ENCODE measurements around the gene WWTR1. TPM values are rescaled to one million over a fixed set of nuclear protein-coding genes. Genes with fewer than 3 reads are reported as not detected.

The WWTR1 gene
- total RNA-seq, 1 experiment from 2014 or later = 79.7 TPM

GRCh38 chr3:149577801-149578200 is 80.0 kb downstream of the WWTR1 start:
- no TSS peak for BruUV-seq (replicated peaks)
- peak overlapping the region; percentile 99 for H3K27ac ChIP-seq (ENCODE audit: low read length)
- ChIA-PET CTCF (no interaction called here), POLR2A (ENCODE audit: unreplicated experiment) (no interaction called here)
- H3K79me2 ChIP-seq (ENCODE audit: low read length) = peaks cover 52% of the 10 kb centered on the region
- H4K20me1 ChIP-seq (ENCODE audit: low read length) = no peaks in the 10 kb centered on the region
- H3K36me3 ChIP-seq (ENCODE audit: low read depth, low read length) = no peaks in the 10 kb centered on the region
- H3K9ac ChIP-seq (ENCODE audit: low read length) = peak overlapping the region; percentile 97
- no peaks in the 10 kb centered on the region for H3K27me3 ChIP-seq (ENCODE audit: low read length)
- intact Hi-C loops (cut with micrococcal nuclease) = loop anchor here (5.0 kb wide), 1 partner anchor 200 kb away; the partner anchor contains the start of gene TM4SF1
- no peak overlapping the region for H2AFZ ChIP-seq (ENCODE audit: low read length)
- H3K9me3 ChIP-seq (ENCODE audit: low read length) = no peaks in the 10 kb centered on the region
- H3K4me2 ChIP-seq (ENCODE audit: low read length) = peak overlapping the region; percentile 22
- H3K4me3 ChIP-seq (ENCODE audit: low read length) = no peak overlapping the region
- ATAC-seq (no peak), DNase-seq (no peak)
- peaks cover 91% of the 10 kb centered on the region for H3K4me1 ChIP-seq (ENCODE audit: insufficient read depth, low read length)
- H3F3A ChIP-seq (ENCODE audit: low read length, unreplicated experiment) = peaks cover 18% of the 10 kb centered on the region
- TF ChIP-seq CTCF (conservative IDR thresholded peaks at IDR 0.05; ENCODE audit: low read depth, low read length) (no peak), EZH2phosphoT487 (IDR thresholded peaks at IDR 0.05; ENCODE audit: borderline replicate concordance, low read length) (no peak), EZH2 (IDR thresholded peaks at IDR 0.05; ENCODE audit: low read length, unreplicated experiment) (no peak)
- H3K9me2 ChIP-seq (replicated peaks; ENCODE audit: low read length) = no peaks in the 10 kb centered on the region

GRCh38 chr3:149575961-149576564 is 81.8 kb downstream of the WWTR1 start:
- DNase-seq (peak; percentile 98), ATAC-seq (peak; percentile 62)
- H3K4me2 ChIP-seq (ENCODE audit: low read length) = peak overlapping the region; percentile 82
- ChIA-PET POLR2A (ENCODE audit: unreplicated experiment) (interaction anchor here (0.6 to 1.8 kb wide), 10 partner anchors 9 to 204 kb away, joined by 3 to 32 read pairs (median 4); partner anchors contain the start of gene WWTR1), CTCF (interaction anchor here (0.6 to 0.9 kb wide), 5 partner anchors 20 to 620 kb away, joined by 3 to 9 read pairs (median 3); partner anchors contain the start of gene WWTR1)
- H3K27ac ChIP-seq (ENCODE audit: low read length) = peak overlapping the region; percentile 99
- H3K9me2 ChIP-seq (replicated peaks; ENCODE audit: low read length) = no peaks in the 10 kb centered on the region
- no peaks in the 10 kb centered on the region for H4K20me1 ChIP-seq (ENCODE audit: low read length)
- H3K9ac ChIP-seq (ENCODE audit: low read length) = peak overlapping the region; percentile 97
- peaks cover 92% of the 10 kb centered on the region for H3K4me1 ChIP-seq (ENCODE audit: insufficient read depth, low read length)
- intact Hi-C loops (cut with micrococcal nuclease) = loop anchor here (1.0 to 5.0 kb wide), 3 partner anchors 21 to 199 kb away; partner anchors contain the start of genes TM4SF1 and WWTR1
- H3K9me3 ChIP-seq (ENCODE audit: low read length) = no peaks in the 10 kb centered on the region
- TF ChIP-seq CTCF (conservative IDR thresholded peaks at IDR 0.05; ENCODE audit: low read depth, low read length) (no peak), EZH2phosphoT487 (IDR thresholded peaks at IDR 0.05; ENCODE audit: borderline replicate concordance, low read length) (no peak), EZH2 (IDR thresholded peaks at IDR 0.05; ENCODE audit: low read length, unreplicated experiment) (no peak)
- no TSS peak for BruUV-seq (replicated peaks)
- no peak overlapping the region for H2AFZ ChIP-seq (ENCODE audit: low read length)
- peak overlapping the region; percentile 55 for H3K4me3 ChIP-seq (ENCODE audit: low read length)
- peaks cover 68% of the 10 kb centered on the region for H3K79me2 ChIP-seq (ENCODE audit: low read length)
- no peaks in the 10 kb centered on the region for H3K27me3 ChIP-seq (ENCODE audit: low read length)
- peaks cover 15% of the 10 kb centered on the region for H3K36me3 ChIP-seq (ENCODE audit: low read depth, low read length)
- H3F3A ChIP-seq (ENCODE audit: low read length, unreplicated experiment) = peaks cover 14% of the 10 kb centered on the region

All from PC-3 (cell line).